Neural progenitor cell (in vitro differentiated cells): ENCODE results near the gene BSND. TPM values are rescaled to one million over a fixed set of nuclear protein-coding genes. Genes with fewer than 3 reads are reported as not detected.
A peak's percentile ranks its signal among the peaks of the same experiment; 100 is the strongest.

Experiments used
- DNase-seq: peaks from one replicate; pipeline ENCODE4 v3.0.0-alpha.2; 2016; ENCODE audit warnings: low spot score
- H2AFZ ChIP-seq: fragments of 200-600 bp; sonication (generic); replicated peaks from 2 replicates; pipeline ENCODE4 v1.6.1; 2016; ENCODE audit warnings: antibody characterized with exemption
- H3F3A ChIP-seq: fragments of 200-600 bp; sonication (generic); 2 replicates; pipeline ENCODE4 v1.6.1; 2016; ENCODE audit warnings: antibody characterized with exemption, low read depth
- H3K27ac ChIP-seq: fragments of 200-600 bp; sonication (generic); 2 replicates; pipeline ENCODE4 v1.5.1; 2016; ENCODE audit warnings: mild to moderate bottlenecking
- H3K27me3 ChIP-seq: fragments of 200-600 bp; sonication (generic); 2 replicates; pipeline ENCODE4 v1.6.1; 2016; ENCODE audit warnings: mild to moderate bottlenecking, moderate library complexity
- H3K36me3 ChIP-seq: fragments of 200-600 bp; sonication (generic); 2 replicates; pipeline ENCODE4 v1.5.1; 2016
- H3K4me1 ChIP-seq: fragments of 200-600 bp; sonication (generic); 2 replicates; pipeline ENCODE4 v1.6.1; 2016; ENCODE audit warnings: mixed run types
- H3K4me2 ChIP-seq: fragments of 200-600 bp; sonication (generic); 2 replicates; pipeline ENCODE4 v1.6.1; 2016
- H3K4me3 ChIP-seq: fragments of 200-600 bp; sonication (generic); 2 replicates; pipeline ENCODE4 v1.5.1; 2016
- H3K79me2 ChIP-seq: fragments of 200-600 bp; sonication (generic); 2 replicates; pipeline ENCODE4 v1.6.1; 2016; ENCODE audit warnings: low read depth
- H3K9ac ChIP-seq: fragments of 200-600 bp; sonication (generic); 2 replicates; pipeline ENCODE4 v1.6.1; 2016
- H3K9me3 ChIP-seq: fragments of 200-600 bp; sonication (generic); 2 replicates; pipeline ENCODE4 v1.5.1; 2016; ENCODE audit warnings: low read depth
- H4K20me1 ChIP-seq: fragments of 200-600 bp; sonication (generic); 2 replicates; pipeline ENCODE4 v1.6.1; 2016; ENCODE audit warnings: low read depth
- H3K27ac Mint-ChIP-seq: 3 replicates; pipeline ENCODE4 v1.8.0; 2021; ENCODE audit warnings: mixed read lengths
- H3K27me3 Mint-ChIP-seq: 2 replicates; pipeline ENCODE4 v1.8.0; 2022; ENCODE audit warnings: low read depth, mild to moderate bottlenecking, inconsistent platforms, moderate library complexity, mixed read lengths; ENCODE audit not compliant: insufficient read depth
- H3K36me3 Mint-ChIP-seq: 3 replicates; pipeline ENCODE4 v1.8.0; 2021; ENCODE audit warnings: mixed read lengths
- H3K4me1 Mint-ChIP-seq: 3 replicates; pipeline ENCODE4 v1.8.0; 2021; ENCODE audit warnings: mixed read lengths
- H3K4me3 Mint-ChIP-seq: 3 replicates; pipeline ENCODE4 v1.8.0; 2021; ENCODE audit warnings: mild to moderate bottlenecking, moderate library complexity, mixed read lengths
- H3K9me3 Mint-ChIP-seq: 3 replicates; pipeline ENCODE4 v1.8.0; 2020; ENCODE audit warnings: mixed read lengths
- EZH2 ChIP-seq: fragments of 200-600 bp; sonication (generic); IDR thresholded peaks from 2 replicates; pipeline ENCODE4 v1.6.1; 2017; ENCODE audit warnings: antibody characterized with exemption, mild to moderate bottlenecking, moderate library complexity
- EZH2phosphoT487 ChIP-seq: fragments of 200-600 bp; sonication (generic); IDR thresholded peaks from 2 replicates; pipeline ENCODE4 v1.6.1; 2017; ENCODE audit warnings: antibody characterized with exemption
- total RNA-seq: library from RNA; depleted of rRNA; stranded (reverse); fragments of >200 nt; gene quantifications from 2 replicates; pipeline ENCODE4 v1.2.3, GENCODE V29; 2015; ENCODE audit warnings: low replicate concordance
- TF ChIP-seq, protein P1 (sequence below): fragments of 200-600 bp; sonication (generic); IDR thresholded peaks from 2 replicates; pipeline ENCODE4 v1.5.1; 2017; ENCODE audit warnings: antibody characterized with exemption, mild to moderate bottlenecking

Gene BSND
- total RNA-seq, 1 donor from 2014 or later, result not detected

DNA sequence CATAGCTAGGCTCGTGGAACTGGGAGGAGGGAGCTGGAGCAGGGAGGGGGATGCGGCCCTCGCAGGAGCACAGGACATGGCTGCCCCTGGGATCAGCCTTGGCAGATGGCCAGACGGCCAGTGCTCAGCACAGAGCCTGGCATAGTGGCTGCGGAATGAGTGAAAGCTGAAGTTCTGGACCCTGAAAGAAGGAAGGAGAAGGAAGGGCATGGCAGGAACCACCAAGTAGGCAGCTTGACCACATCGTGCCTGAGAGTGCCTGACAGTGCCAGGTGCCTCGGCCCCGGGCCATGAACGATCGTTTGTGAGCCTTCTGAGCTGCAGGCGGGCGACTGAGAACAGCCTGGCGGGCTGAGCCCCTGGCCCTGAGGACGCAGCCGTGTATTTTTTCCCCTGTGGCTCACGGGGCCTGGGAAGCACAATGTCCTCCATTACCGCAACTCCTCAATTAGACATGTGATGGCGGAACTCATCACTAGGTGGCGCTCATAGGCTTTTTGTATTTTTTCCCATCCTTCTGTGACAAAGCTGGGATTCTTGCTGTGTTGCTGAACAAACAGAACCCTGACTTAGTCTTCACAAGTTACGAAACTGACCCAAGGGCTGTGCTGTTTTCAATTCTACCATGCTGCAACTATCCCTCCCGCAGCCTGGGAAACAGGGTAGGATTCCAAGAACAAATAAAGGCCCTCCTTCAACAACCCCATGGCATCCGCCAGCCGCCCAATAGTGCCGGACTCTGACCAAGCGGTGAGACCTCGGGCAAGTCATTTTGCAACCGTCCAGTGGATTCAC, 48.2 kb upstream of the BSND start:
- Mint-ChIP-seq H3K4me3 (no peak overlapping the region), H3K36me3 (no peaks in the 10 kb centered on the region), H3K9me3 (peaks cover 8% of the 10 kb centered on the region), H3K27ac (peak overlapping the region; percentile 94), H3K4me1 (peaks cover 15% of the 10 kb centered on the region), H3K27me3 (peaks cover 4% of the 10 kb centered on the region)
- Histone ChIP-seq H2AFZ (peak overlapping the region; percentile 97), H3K4me2 (no peak overlapping the region), H3F3A (no peaks in the 10 kb centered on the region), H4K20me1 (no peaks in the 10 kb centered on the region), H3K36me3 (no peaks in the 10 kb centered on the region), H3K4me3 (no peak overlapping the region), H3K4me1 (no peaks in the 10 kb centered on the region), H3K9me3 (no peaks in the 10 kb centered on the region), H3K79me2 (no peaks in the 10 kb centered on the region), H3K27me3 (no peaks in the 10 kb centered on the region), H3K9ac (no peak overlapping the region), H3K27ac (no peak overlapping the region)
- no peak for TF ChIP-seq EZH2
- TF ChIP-seq, protein P1, sequence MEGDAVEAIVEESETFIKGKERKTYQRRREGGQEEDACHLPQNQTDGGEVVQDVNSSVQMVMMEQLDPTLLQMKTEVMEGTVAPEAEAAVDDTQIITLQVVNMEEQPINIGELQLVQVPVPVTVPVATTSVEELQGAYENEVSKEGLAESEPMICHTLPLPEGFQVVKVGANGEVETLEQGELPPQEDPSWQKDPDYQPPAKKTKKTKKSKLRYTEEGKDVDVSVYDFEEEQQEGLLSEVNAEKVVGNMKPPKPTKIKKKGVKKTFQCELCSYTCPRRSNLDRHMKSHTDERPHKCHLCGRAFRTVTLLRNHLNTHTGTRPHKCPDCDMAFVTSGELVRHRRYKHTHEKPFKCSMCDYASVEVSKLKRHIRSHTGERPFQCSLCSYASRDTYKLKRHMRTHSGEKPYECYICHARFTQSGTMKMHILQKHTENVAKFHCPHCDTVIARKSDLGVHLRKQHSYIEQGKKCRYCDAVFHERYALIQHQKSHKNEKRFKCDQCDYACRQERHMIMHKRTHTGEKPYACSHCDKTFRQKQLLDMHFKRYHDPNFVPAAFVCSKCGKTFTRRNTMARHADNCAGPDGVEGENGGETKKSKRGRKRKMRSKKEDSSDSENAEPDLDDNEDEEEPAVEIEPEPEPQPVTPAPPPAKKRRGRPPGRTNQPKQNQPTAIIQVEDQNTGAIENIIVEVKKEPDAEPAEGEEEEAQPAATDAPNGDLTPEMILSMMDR, result peak; percentile 85
- peak; percentile 81 for DNase-seq

DNA sequence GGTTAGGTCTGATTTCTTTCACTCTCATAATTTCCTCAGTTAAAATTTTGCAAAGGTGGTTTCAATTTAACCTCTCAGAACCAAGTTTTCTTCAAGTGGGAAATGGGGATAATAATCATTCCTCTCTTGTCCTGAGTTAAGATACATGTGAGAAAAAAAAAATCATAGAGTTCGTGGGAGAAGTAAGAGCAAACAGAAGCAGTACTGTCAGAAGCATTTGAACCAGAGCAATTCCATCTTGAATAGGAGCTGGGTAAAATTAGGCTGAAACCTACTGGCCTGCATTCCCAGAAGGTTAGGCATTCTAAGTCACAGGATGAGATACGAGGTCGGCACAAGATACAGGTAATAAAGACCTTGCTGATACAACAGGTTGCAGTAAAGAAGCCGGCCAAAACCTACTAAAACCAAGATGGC, 46.9 kb upstream of the BSND start:
- H3K79me2 ChIP-seq, result no peaks in the 10 kb centered on the region
- no peak overlapping the region for H2AFZ ChIP-seq
- Mint-ChIP-seq H3K4me1 (peaks cover 15% of the 10 kb centered on the region), H3K27ac (no peak overlapping the region), H3K27me3 (peaks cover 2% of the 10 kb centered on the region), H3K36me3 (no peaks in the 10 kb centered on the region), H3K4me3 (no peak overlapping the region), H3K9me3 (peaks cover 8% of the 10 kb centered on the region)
- H3K27ac ChIP-seq, result no peak overlapping the region
- H3K9me3 ChIP-seq, result no peaks in the 10 kb centered on the region
- H3K9ac ChIP-seq, result no peak overlapping the region
- no peaks in the 10 kb centered on the region for H3K27me3 ChIP-seq
- H3K4me3 ChIP-seq, result no peak overlapping the region
- no peaks in the 10 kb centered on the region for H4K20me1 ChIP-seq
- DNase-seq, result no peak
- no peak overlapping the region for H3K4me2 ChIP-seq
- no peaks in the 10 kb centered on the region for H3K36me3 ChIP-seq
- TF ChIP-seq, protein P1, result no peak
- TF ChIP-seq EZH2 (no peak), EZH2phosphoT487 (no peak)
- no peaks in the 10 kb centered on the region for H3F3A ChIP-seq
- H3K4me1 ChIP-seq, result no peaks in the 10 kb centered on the region

GRCh38 chr1:54952950-54953718, 45.6 kb upstream of the BSND start:
- no peak overlapping the region for H3K4me3 ChIP-seq
- H3K27ac ChIP-seq, result no peak overlapping the region
- no peaks in the 10 kb centered on the region for H4K20me1 ChIP-seq
- H3K4me3 Mint-ChIP-seq, result no peak overlapping the region
- no peak for DNase-seq
- H3K79me2 ChIP-seq, result no peaks in the 10 kb centered on the region
- peaks cover 11% of the 10 kb centered on the region for H3K9me3 Mint-ChIP-seq
- no peaks in the 10 kb centered on the region for H3F3A ChIP-seq
- H3K36me3 ChIP-seq, result no peaks in the 10 kb centered on the region
- no peaks in the 10 kb centered on the region for H3K4me1 ChIP-seq
- no peaks in the 10 kb centered on the region for H3K9me3 ChIP-seq
- H3K9ac ChIP-seq, result no peak overlapping the region
- H3K27ac Mint-ChIP-seq, result no peak overlapping the region
- no peak overlapping the region for H3K4me2 ChIP-seq
- H3K36me3 Mint-ChIP-seq, result no peaks in the 10 kb centered on the region
- peaks cover 15% of the 10 kb centered on the region for H3K4me1 Mint-ChIP-seq
- no peaks in the 10 kb centered on the region for H3K27me3 ChIP-seq
- H3K27me3 Mint-ChIP-seq, result no peaks in the 10 kb centered on the region
- H2AFZ ChIP-seq, result no peak overlapping the region
- TF ChIP-seq EZH2phosphoT487 (no peak), EZH2 (no peak)
- TF ChIP-seq, protein P1, result no peak
